HuH-7 (cell line): ENCODE measurements around the gene CYP8B1.
A peak's percentile ranks its signal among the peaks of the same experiment; 100 is the strongest.
"Not testable (repeated sequence)": the region's sequence is repeated elsewhere in the genome, so short reads cannot be mapped to it uniquely, and the experiment has no call there.

ENCODE experiments used
- DNase-seq: peaks from one replicate; pipeline ENCODE4 v3.0.0; 2011; ENCODE audit warnings: low spot score

The CYP8B1 gene

DNA sequence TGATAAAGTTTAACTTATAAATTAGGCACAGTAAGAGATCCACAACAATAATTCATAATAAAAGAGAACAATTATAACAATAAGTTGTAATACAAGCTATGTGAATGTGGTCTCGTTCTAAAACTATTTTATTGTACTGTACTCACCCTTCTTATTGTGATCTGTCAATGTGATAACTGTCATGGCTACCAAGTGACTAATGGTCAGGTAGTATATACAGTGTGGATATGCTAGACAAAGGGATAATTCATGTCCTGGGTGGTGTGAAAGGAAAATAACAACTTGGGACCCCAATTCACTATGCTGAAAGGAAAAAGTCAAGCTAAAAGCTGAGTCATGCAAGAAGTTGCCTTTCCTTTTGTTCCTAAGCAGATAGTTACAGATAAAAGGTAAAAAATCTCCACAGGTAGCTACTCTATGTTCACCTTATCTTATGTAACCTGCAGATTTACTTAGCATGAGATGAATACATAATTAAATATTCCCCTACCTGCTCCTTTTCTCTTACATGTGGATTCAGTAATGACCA is 10.7 kb upstream of the CYP8B1 start:
- no peak for DNase-seq

DNA sequence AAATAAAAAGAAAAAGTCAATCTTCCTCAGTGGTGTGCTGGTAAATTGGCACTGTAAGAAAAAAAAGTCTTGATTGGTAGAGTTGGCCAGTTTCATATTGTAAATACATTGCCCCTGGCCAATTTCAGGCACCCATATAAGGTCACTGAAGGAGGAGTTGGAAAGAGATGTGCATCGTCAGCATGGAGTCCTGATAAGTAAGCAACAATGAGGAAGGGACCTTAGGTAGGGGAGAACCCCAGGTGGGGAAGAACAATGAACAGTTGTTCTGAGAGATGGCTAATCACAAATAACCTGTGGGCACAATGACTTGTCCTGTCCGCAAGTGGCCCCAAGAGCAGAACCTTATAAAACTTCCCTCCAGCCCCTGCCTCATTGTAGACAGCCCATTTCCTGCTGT is 8.6 kb upstream of the CYP8B1 start:
- no peak for DNase-seq

GRCh38 chr3:42883251-42883930 is 7.7 kb upstream of the CYP8B1 start:
- DNase-seq = not testable (repeated sequence)

GRCh38 chr3:42880601-42881451 is 5.1 kb upstream of the CYP8B1 start:
- DNase-seq = peak; percentile 94

GRCh38 chr3:42880183-42880582 is 4.5 kb upstream of the CYP8B1 start:
- no peak for DNase-seq

DNA sequence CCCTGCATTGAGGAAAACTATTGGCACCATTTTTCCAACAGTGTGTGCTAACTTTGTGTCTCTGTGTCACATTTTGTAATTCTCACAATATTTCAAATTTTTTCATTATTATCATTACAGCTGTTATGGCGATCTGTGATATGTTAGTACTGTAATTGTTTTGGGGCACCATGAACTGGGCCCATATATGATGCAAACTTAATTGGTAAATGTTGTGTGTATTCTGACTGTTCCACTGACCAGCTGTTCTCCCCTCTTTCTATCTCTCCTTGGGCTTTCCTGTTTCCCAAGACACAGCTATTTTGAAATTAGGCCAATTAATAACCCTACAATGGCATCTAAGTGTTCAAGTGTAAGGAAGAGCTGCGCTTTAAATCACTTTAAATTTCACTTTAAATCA is 2.2 kb upstream of the CYP8B1 start:
- DNase-seq = no peak

GRCh38 chr3:42876940-42877720 is 1.5 kb upstream of the CYP8B1 start:
- DNase-seq = no peak

DNA sequence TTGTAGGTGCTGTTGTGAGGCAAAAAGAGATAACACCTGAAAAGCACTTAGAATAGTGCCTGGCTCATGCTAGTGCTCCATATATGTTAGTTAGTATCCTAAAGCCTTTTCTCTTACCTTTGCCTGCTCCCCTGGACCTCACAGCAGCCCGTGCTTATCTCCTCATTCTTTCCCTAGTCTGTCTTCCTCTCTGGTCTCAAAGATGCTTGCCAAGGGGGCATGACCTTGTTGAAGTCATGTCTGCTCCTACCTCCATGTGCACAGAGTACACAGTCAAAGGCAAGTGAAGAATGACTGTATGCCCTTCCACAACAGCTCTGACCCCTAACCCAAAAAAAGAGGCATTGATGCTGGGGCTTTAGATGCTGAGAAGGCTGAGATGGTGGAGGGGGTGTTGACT is 722 bp upstream of the CYP8B1 start:
- no peak for DNase-seq

- DNase-seq = no peak
These were observed 930 bp downstream of the CYP8B1 start for GRCh38 chr3:42874749-42875148.

- no peak for DNase-seq
These were observed 2.3 kb downstream of the CYP8B1 start for GRCh38 chr3:42873221-42873982.

DNA sequence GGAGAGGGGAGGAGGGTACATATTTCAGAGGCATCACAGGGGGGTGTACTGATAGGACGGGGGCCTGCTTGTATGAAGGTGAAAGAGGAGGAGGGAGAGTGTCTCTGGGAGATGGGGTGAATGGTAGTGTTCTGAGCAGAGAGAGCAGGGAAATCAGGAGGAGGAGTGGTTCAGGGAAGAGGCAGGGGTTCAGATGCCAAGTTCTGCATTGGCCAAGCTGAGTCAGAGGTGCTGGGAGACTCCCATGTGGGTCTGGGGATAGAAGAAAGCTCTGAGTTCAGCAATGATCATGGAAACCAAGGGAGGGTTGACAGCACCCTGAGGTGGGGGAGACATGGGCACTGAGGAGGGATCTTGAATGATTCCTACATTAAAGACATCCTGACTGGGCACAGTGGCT is 3.0 kb downstream of the CYP8B1 start:
- DNase-seq = no peak

DNA sequence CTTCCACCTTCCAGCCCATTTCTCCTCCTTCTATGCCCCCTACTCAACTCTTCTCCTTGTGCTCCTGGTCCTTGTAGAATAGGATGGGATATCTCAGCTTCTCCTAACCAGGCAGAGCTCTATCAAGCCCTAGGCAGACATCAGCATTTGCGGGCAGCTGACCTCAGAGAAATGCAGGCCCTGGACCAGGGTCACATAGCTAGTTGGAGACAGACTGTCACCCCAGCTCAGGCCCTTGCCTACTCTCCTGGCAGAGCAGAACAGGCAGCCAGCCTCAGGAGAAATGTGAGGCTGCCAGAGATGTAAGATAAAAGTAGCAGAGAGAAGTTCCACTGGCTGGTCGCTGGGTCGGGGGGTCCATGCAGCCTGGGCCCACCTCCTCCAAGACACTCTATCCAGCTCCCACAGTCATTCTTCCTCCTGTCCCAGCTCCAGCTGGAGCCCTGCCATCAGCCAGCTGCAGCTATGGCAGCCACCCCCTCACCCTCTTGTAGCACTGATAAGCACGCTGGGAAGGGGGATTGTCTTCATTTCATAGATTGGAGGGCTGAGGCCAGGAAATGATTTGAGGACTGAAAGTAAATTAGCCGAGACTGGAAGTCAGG is 4.0 kb downstream of the CYP8B1 start:
- no peak for DNase-seq

GRCh38 chr3:42868841-42869240 is 6.8 kb downstream of the CYP8B1 start:
- no peak for DNase-seq

GRCh38 chr3:42867138-42867537 is 8.5 kb downstream of the CYP8B1 start:
- no peak for DNase-seq

DNA sequence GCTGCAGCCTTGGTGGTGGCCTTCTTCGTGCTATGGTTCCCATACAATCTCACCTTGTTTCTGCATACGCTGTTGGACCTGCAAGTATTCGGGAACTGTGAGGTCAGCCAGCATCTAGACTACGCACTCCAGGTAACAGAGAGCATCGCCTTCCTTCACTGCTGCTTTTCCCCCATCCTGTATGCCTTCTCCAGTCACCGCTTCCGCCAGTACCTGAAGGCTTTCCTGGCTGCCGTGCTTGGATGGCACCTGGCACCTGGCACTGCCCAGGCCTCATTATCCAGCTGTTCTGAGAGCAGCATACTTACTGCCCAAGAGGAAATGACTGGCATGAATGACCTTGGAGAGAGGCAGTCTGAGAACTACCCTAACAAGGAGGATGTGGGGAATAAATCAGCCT is 10.4 kb downstream of the CYP8B1 start:
- DNase-seq = no peak

DNA sequence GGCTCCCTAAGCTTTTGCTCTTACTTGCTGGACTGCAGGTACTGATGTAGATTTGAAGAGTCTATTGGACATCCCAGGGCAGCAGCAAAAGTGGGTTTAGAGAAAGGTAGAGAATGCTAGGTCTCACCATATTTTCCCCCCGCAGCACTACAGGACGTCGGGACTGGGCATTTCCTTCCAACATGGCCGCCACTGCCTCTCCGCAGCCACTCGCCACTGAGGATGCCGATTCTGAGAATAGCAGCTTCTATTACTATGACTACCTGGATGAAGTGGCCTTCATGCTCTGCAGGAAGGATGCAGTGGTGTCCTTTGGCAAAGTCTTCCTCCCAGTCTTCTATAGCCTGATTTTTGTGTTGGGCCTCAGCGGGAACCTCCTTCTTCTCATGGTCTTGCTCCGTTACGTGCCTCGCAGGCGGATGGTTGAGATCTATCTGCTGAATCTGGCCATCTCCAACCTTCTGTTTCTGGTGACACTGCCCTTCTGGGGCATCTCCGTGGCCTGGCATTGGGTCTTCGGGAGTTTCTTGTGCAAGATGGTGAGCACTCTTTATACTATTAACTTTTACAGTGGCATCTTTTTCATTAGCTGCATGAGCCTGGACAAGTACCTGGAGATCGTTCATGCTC is 11.2 kb downstream of the CYP8B1 start:
- DNase-seq = no peak

GRCh38 chr3:42856544-42856943 is 19.1 kb downstream of the CYP8B1 start:
- DNase-seq = no peak

- DNase-seq = no peak
These were observed 19.9 kb downstream of the CYP8B1 start for GRCh38 chr3:42855547-42856380.

DNA sequence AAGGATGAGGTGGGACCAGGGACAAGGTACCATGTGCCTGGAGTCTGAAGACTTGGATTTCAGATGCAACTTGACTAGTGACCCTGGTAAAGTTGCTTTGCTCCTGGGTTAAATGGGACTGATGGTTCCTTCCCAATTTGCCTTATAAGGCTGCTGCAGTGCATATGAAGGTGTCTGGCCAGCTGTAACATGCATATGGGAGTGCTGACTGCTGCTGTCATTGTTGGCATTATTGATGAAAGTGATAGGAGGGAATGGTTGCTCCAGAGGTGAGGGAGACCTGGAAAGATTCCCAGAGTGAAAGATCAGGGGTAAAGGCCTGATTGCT is 20.5 kb downstream of the CYP8B1 start:
- DNase-seq = no peak

DNA sequence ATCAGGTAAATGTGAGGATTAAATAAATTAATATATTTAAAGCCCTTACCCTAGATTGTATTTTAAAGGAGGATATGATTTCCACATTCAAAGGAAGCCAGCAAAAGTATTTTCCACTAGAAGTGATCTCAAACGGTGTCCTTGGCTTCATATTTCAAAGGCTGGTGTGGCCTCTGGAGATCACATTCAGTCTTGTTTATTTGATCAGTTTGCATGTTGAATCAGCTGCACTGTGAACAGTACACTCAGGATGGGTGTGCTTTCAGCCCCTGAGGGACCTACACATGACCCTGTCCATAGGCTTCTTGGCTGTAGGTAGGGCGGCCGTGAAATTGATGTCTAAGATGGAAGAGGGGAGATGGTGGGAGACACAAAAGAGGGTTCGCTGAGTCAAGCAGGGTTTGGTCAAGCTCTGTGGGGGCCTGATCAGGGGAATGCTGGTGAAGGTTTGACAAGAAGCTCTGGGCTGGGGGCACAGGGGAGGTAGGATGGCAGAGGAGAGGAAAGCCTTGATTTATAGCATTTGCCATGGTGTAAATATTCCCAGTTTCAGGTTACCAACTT is 21.9 kb downstream of the CYP8B1 start:
- no peak for DNase-seq
